CD14-positive monocyte (primary cell): Measurements from ENCODE around the gene KRTAP1-1. TPM values are rescaled to one million over a fixed set of nuclear protein-coding genes. Genes with fewer than 3 reads are reported as not detected.
"Not testable (repeated sequence)": the region's sequence is repeated elsewhere in the genome, so short reads cannot be mapped to it uniquely, and the experiment has no call there.

Source experiments
- DNase-seq, 3 donors: peaks; one replicate each; pipeline ENCODE4 v3.0.0-alpha.2; 2011 to 2022
- H2AFZ ChIP-seq: 2 replicates; pipeline ENCODE4 v1.6.0; 2012; ENCODE audit warnings: mild to moderate bottlenecking, low read depth, low read length, inconsistent platforms; ENCODE audit not compliant: insufficient read depth, poor library complexity, severe bottlenecking
- H3K27ac ChIP-seq, 2 donors: 1 replicate in 1 of 2; 2 replicates in 1 of 2; pipeline ENCODE4 v1.5.1; 2012 to 2013; ENCODE audit warnings: low read length in 2 of 2, control low read depth in 1 of 2, inconsistent platforms in 1 of 2, low read depth in 1 of 2, mild to moderate bottlenecking in 1 of 2
- H3K27me3 ChIP-seq, 2 donors: one replicate each; pipeline versions ENCODE4 v1.6.0 to v1.6.1; 2011 to 2013; ENCODE audit warnings: low read length in 2 of 2; ENCODE audit not compliant: control insufficient read depth in 2 of 2, insufficient read depth in 2 of 2
- H3K36me3 ChIP-seq, 2 donors: replicated peaks in 1 of 2; 1 replicate in 1 of 2; 2 replicates in 1 of 2; pipeline versions ENCODE4 v1.5.1 to v1.6.1; 2012 to 2013; ENCODE audit warnings: low read length in 2 of 2, control low read depth in 1 of 2, inconsistent platforms in 1 of 2, mild to moderate bottlenecking in 1 of 2; ENCODE audit not compliant: insufficient read depth in 2 of 2, control insufficient read depth in 1 of 2
- H3K4me1 ChIP-seq, 2 donors: 1 replicate in 1 of 2; 2 replicates in 1 of 2; pipeline versions ENCODE4 v1.5.1 to v1.6.1; 2012 to 2013; ENCODE audit warnings: low read length in 2 of 2, control low read depth in 1 of 2, inconsistent platforms in 1 of 2, mild to moderate bottlenecking in 1 of 2, moderate library complexity in 1 of 2; ENCODE audit not compliant: insufficient read depth in 2 of 2, control insufficient read depth in 1 of 2
- H3K4me2 ChIP-seq: replicated peaks from 2 replicates; pipeline ENCODE3; 2012; ENCODE audit warnings: low read length, moderate library complexity, mild to moderate bottlenecking; ENCODE audit not compliant: poor library complexity, severe bottlenecking; ENCODE audit errors: extremely low read depth
- H3K4me3 ChIP-seq, 3 experiments: fragments of 200-600 bp in 1 of 3; sonication (generic) in 1 of 3; replicated peaks in 1 of 3; 1 replicate in 2 of 3; 2 replicates in 1 of 3; pipeline ENCODE4 v1.5.1; 2011 to 2013; ENCODE audit warnings: low read length in 3 of 3, mild to moderate bottlenecking in 3 of 3, control low read depth in 2 of 3, low read depth in 2 of 3, inconsistent platforms in 1 of 3, moderate library complexity in 1 of 3
- H3K79me2 ChIP-seq: 2 replicates; pipeline ENCODE4 v1.6.0; 2012; ENCODE audit warnings: mild to moderate bottlenecking, control low read depth, inconsistent platforms, low read length, moderate library complexity; ENCODE audit not compliant: insufficient read depth
- H3K9ac ChIP-seq: 2 replicates; pipeline ENCODE4 v1.6.0; 2017; ENCODE audit warnings: low read length, mild to moderate bottlenecking; ENCODE audit not compliant: insufficient read depth, poor library complexity, severe bottlenecking
- H3K9me3 ChIP-seq, 2 donors: replicated peaks in 1 of 2; 1 replicate in 1 of 2; 2 replicates in 1 of 2; pipeline versions ENCODE4 v1.5.1 to v1.6.1; 2012 to 2013; ENCODE audit warnings: low read length in 2 of 2, control low read depth in 1 of 2; ENCODE audit not compliant: control insufficient read depth in 1 of 2, insufficient read depth in 1 of 2
- H4K20me1 ChIP-seq: 2 replicates; pipeline ENCODE4 v1.6.0; 2012; ENCODE audit warnings: mild to moderate bottlenecking, low read length, control low read depth, moderate library complexity; ENCODE audit not compliant: insufficient read depth
- H3K27ac Mint-ChIP-seq, 7 donors: one replicate each; pipeline ENCODE4 v1.8.0; 2020; ENCODE audit warnings: mild to moderate bottlenecking in 7 of 7, mixed read lengths in 7 of 7, moderate library complexity in 6 of 7, inconsistent platforms in 2 of 7
- H3K27me3 Mint-ChIP-seq, 3 donors: one replicate each; pipeline ENCODE4 v1.8.0; 2021 to 2022; ENCODE audit warnings: low read depth in 3 of 3, mild to moderate bottlenecking in 3 of 3, mixed read lengths in 3 of 3, moderate library complexity in 3 of 3, inconsistent platforms in 1 of 3
- H3K36me3 Mint-ChIP-seq, 2 donors: one replicate each; pipeline ENCODE4 v1.8.0; 2020; ENCODE audit warnings: mixed read lengths in 2 of 2, inconsistent platforms in 1 of 2, mild to moderate bottlenecking in 1 of 2
- H3K4me1 Mint-ChIP-seq: one replicate; pipeline ENCODE4 v1.8.0; 2020; ENCODE audit warnings: mild to moderate bottlenecking, mixed read lengths
- H3K4me3 Mint-ChIP-seq, 2 donors: one replicate each; pipeline ENCODE4 v1.8.0; 2020; ENCODE audit warnings: mild to moderate bottlenecking in 2 of 2, mixed read lengths in 2 of 2, moderate library complexity in 1 of 2
- H3K9me3 Mint-ChIP-seq, 7 donors: one replicate each; pipeline ENCODE4 v1.8.0; 2020 to 2022; ENCODE audit warnings: mixed read lengths in 7 of 7, mild to moderate bottlenecking in 6 of 7, moderate library complexity in 6 of 7, inconsistent platforms in 2 of 7
- WGBS: methylation state at CpG from one replicate; pipeline ENCODE4 v1.1.5; 2013; ENCODE audit warnings: missing lambda C conversion rate; ENCODE audit not compliant: insufficient coverage; 5-methylcytosine and 5-hydroxymethylcytosine counted together
- intact Hi-C, 2 donors: fragments of 100-400 bp; cut with micrococcal nuclease; formaldehyde crosslinking; loops; one replicate each; pipeline versions ENCODE4 v1.15.0 to v1.15.1; 2023
- polyA minus RNA-seq: library from RNA; depleted of rRNA, polyadenylated mRNA; stranded (reverse); fragments of >200 nt; gene quantifications from 2 replicates; pipeline ENCODE4 v1.2.3, GENCODE V29; 2012
- polyA plus RNA-seq, 3 donors: library from polyadenylated mRNA; depleted of rRNA in 1 of 3; unstranded in 2 of 3; stranded (reverse) in 1 of 3; fragments of 300-500 nt in 2 of 3; fragments of >200 nt in 1 of 3; fragmentation: Illumina TruSeq in 2 of 3; gene quantifications; 1 replicate in 2 of 3; 2 replicates in 1 of 3; pipeline ENCODE4 v1.2.3, GENCODE V29; 2012 to 2021
- total RNA-seq, 12 experiments: library from RNA in 1 of 12; stranded (reverse) in 1 of 12; fragments of 120-200 nt in 1 of 12; gene quantifications; one replicate each; pipeline ENCODE4 v1.2.4 and lab custom pipeline; 2013 to 2026; ENCODE audit warnings: mixed read lengths in 6 of 12, inconsistent platforms in 1 of 12

KRTAP1-1 gene
- not detected for total RNA-seq (2013)
- not detected for polyA plus RNA-seq
- not detected in 2 replicates for polyA minus RNA-seq
- total RNA-seq (lab: John Stamatoyannopoulos, UW), result 0 to 0.12 (median 0) reads per million in 11 experiments

GRCh38 chr17:41040783-41041571 lies at the start of gene KRTAP1-1:
KRTAP1-1 (minus strand) TSS chr17:41041450; CDS start chr17:41041397, 53 bp downstream.
- H4K20me1 ChIP-seq, H3K27me3 ChIP-seq, intact Hi-C loops, H3K4me1 ChIP-seq, H3K79me2 ChIP-seq, H3K4me3 ChIP-seq, H3K27me3 Mint-ChIP-seq, H3K27ac ChIP-seq, H3K9me3 Mint-ChIP-seq, DNase-seq, H3K36me3 ChIP-seq, H2AFZ ChIP-seq, H3K4me1 Mint-ChIP-seq, H3K9me3 ChIP-seq, H3K4me3 Mint-ChIP-seq, H3K36me3 Mint-ChIP-seq, H3K9ac ChIP-seq, H3K27ac Mint-ChIP-seq, H3K4me2 ChIP-seq: not testable (repeated sequence)
- 94% methylated on average over 6 of the region's 14 CpGs for WGBS

- peaks cover 0 to 12% (median 7%) of the 10 kb centered on the region in 7 donors for H3K9me3 Mint-ChIP-seq
- not testable (repeated sequence) for H4K20me1 ChIP-seq
Measured at GRCh38 chr17:41088760-41089352, 47.6 kb upstream of the KRTAP1-1 start.

GRCh38 chr17:41084100-41084856 lies 43.0 kb upstream of the KRTAP1-1 start, which contains the start of gene KRTAP4-7:
KRTAP4-7 (plus strand) TSS chr17:41084150; CDS start chr17:41084207, 57 bp downstream.
- H3K9ac ChIP-seq, H3K4me1 ChIP-seq, H3K36me3 Mint-ChIP-seq, H2AFZ ChIP-seq, H3K79me2 ChIP-seq, H3K27ac Mint-ChIP-seq, H4K20me1 ChIP-seq, H3K27ac ChIP-seq, DNase-seq, H3K27me3 Mint-ChIP-seq, H3K27me3 ChIP-seq, H3K9me3 ChIP-seq, H3K4me1 Mint-ChIP-seq, H3K4me3 Mint-ChIP-seq, H3K4me2 ChIP-seq, intact Hi-C loops, H3K4me3 ChIP-seq, H3K36me3 ChIP-seq, H3K9me3 Mint-ChIP-seq: not testable (repeated sequence)
- WGBS, result 90% methylated on average over 9 of the region's 14 CpGs

More at GRCh38 chr17:41088760-41089352, 47.6 kb upstream of the KRTAP1-1 start:
- H3K4me1 ChIP-seq, H3K27me3 Mint-ChIP-seq, H3K27me3 ChIP-seq, H3K79me2 ChIP-seq, H3K36me3 Mint-ChIP-seq, intact Hi-C loops, H3K9ac ChIP-seq, H3K9me3 ChIP-seq, H3K36me3 ChIP-seq, H3K4me3 Mint-ChIP-seq, H3K27ac Mint-ChIP-seq, H2AFZ ChIP-seq, H3K4me1 Mint-ChIP-seq, H3K4me2 ChIP-seq, H3K4me3 ChIP-seq, DNase-seq, H3K27ac ChIP-seq: not testable (repeated sequence)
- WGBS, result no CpG with 5 or more reads among the region's 4 CpGs

- no CpG with 5 or more reads among the region's 2 CpGs for WGBS
- H3K9ac ChIP-seq, H3K4me1 Mint-ChIP-seq, H3K27me3 Mint-ChIP-seq, H4K20me1 ChIP-seq, H3K9me3 Mint-ChIP-seq, H3K9me3 ChIP-seq, H2AFZ ChIP-seq, H3K4me2 ChIP-seq, H3K79me2 ChIP-seq, intact Hi-C loops, H3K27ac Mint-ChIP-seq, H3K4me1 ChIP-seq, DNase-seq, H3K4me3 Mint-ChIP-seq, H3K27me3 ChIP-seq, H3K4me3 ChIP-seq, H3K27ac ChIP-seq, H3K36me3 ChIP-seq, H3K36me3 Mint-ChIP-seq: not testable (repeated sequence)
Measured at GRCh38 chr17:41083427-41083826, 42.2 kb upstream of the KRTAP1-1 start.
